Nephron (organoid): ENCODE data around the gene HGFAC.

ENCODE experiments used
- H3K27ac Mint-ChIP-seq, 3 experiments: 2 replicates each; pipeline ENCODE4 v1.8.0; 2020; ENCODE audit warnings: mixed read lengths in 3 of 3, mild to moderate bottlenecking in 2 of 3, moderate library complexity in 1 of 3
- H3K27me3 Mint-ChIP-seq: 2 replicates; pipeline ENCODE4 v1.8.0; 2021; ENCODE audit warnings: low read depth, mild to moderate bottlenecking, moderate library complexity, mixed read lengths
- H3K36me3 Mint-ChIP-seq: 2 replicates; pipeline ENCODE4 v1.8.0; 2020; ENCODE audit warnings: low read depth, mixed read lengths
- H3K4me1 Mint-ChIP-seq: 2 replicates; pipeline ENCODE4 v1.8.0; 2020; ENCODE audit warnings: mixed read lengths
- H3K4me3 Mint-ChIP-seq, 3 experiments: 2 replicates each; pipeline ENCODE4 v1.8.0; 2020; ENCODE audit warnings: mild to moderate bottlenecking in 3 of 3, mixed read lengths in 3 of 3, moderate library complexity in 2 of 3
- H3K9me3 Mint-ChIP-seq: 2 replicates; pipeline ENCODE4 v1.8.0; 2020; ENCODE audit warnings: mixed read lengths
- CTCF ChIP-seq, 3 experiments: fragments of 200-600 bp; sonication (generic); IDR thresholded peaks; one replicate each; pipeline ENCODE4 v1.5.0; 2021; ENCODE audit warnings: antibody characterized with exemption in 3 of 3; ENCODE audit not compliant: unreplicated experiment in 3 of 3

Gene HGFAC

GRCh38 chr4:3438847-3439180 lies 3.0 kb upstream of the HGFAC start:
- no peak for TF ChIP-seq CTCF (IDR thresholded peaks at IDR 0.05; ENCODE audit: unreplicated experiment in 3 of 3)
- H3K4me3 Mint-ChIP-seq: no peak overlapping the region
- no peaks in the 10 kb centered on the region for H3K36me3 Mint-ChIP-seq

GRCh38 chr4:3439391-3439790 lies 2.4 kb upstream of the HGFAC start:
- H3K4me3 Mint-ChIP-seq: no peak overlapping the region
- H3K9me3 Mint-ChIP-seq: no peaks in the 10 kb centered on the region
- TF ChIP-seq CTCF (IDR thresholded peaks at IDR 0.05; ENCODE audit: unreplicated experiment in 3 of 3): no peak
- H3K27ac Mint-ChIP-seq: no peak overlapping the region
- H3K27me3 Mint-ChIP-seq: no peaks in the 10 kb centered on the region
- H3K4me1 Mint-ChIP-seq: peaks cover 4% of the 10 kb centered on the region
- no peaks in the 10 kb centered on the region for H3K36me3 Mint-ChIP-seq

More at GRCh38 chr4:3438847-3439180, 3.0 kb upstream of the HGFAC start:
- H3K27me3 Mint-ChIP-seq: no peaks in the 10 kb centered on the region
- H3K9me3 Mint-ChIP-seq: no peaks in the 10 kb centered on the region
- peaks cover 5% of the 10 kb centered on the region for H3K4me1 Mint-ChIP-seq
- H3K27ac Mint-ChIP-seq: no peak overlapping the region

GRCh38 chr4:3440011-3440410 lies 1.8 kb upstream of the HGFAC start:
- Mint-ChIP-seq H3K27ac (no peak overlapping the region), H3K4me1 (no peaks in the 10 kb centered on the region), H3K9me3 (no peaks in the 10 kb centered on the region), H3K4me3 (no peak overlapping the region), H3K27me3 (no peaks in the 10 kb centered on the region), H3K36me3 (no peaks in the 10 kb centered on the region)
- TF ChIP-seq CTCF (IDR thresholded peaks at IDR 0.05; ENCODE audit: unreplicated experiment in 3 of 3): no peak

GRCh38 chr4:3440979-3441500 lies 728 bp upstream of the HGFAC start:
- Mint-ChIP-seq H3K27ac (no peak overlapping the region), H3K27me3 (no peaks in the 10 kb centered on the region), H3K9me3 (no peaks in the 10 kb centered on the region), H3K4me1 (no peaks in the 10 kb centered on the region), H3K36me3 (no peaks in the 10 kb centered on the region), H3K4me3 (no peak overlapping the region)
- TF ChIP-seq CTCF (IDR thresholded peaks at IDR 0.05; ENCODE audit: unreplicated experiment in 3 of 3): no peak

- H3K4me1 Mint-ChIP-seq: no peaks in the 10 kb centered on the region
- no peaks in the 10 kb centered on the region for H3K36me3 Mint-ChIP-seq
- H3K27ac Mint-ChIP-seq: no peak overlapping the region
- H3K27me3 Mint-ChIP-seq: no peaks in the 10 kb centered on the region
- no peaks in the 10 kb centered on the region for H3K9me3 Mint-ChIP-seq
- TF ChIP-seq CTCF (IDR thresholded peaks at IDR 0.05; ENCODE audit: unreplicated experiment in 3 of 3): no peak
- no peak overlapping the region for H3K4me3 Mint-ChIP-seq
These were observed 741 bp downstream of the HGFAC start for GRCh38 chr4:3442460-3442958.

- Mint-ChIP-seq H3K9me3 (no peaks in the 10 kb centered on the region), H3K36me3 (no peaks in the 10 kb centered on the region), H3K4me3 (no peak overlapping the region), H3K27me3 (no peaks in the 10 kb centered on the region), H3K4me1 (no peaks in the 10 kb centered on the region), H3K27ac (no peak overlapping the region)
- peak; percentile 96 to 98 (median 96) for TF ChIP-seq CTCF (IDR thresholded peaks at IDR 0.05; ENCODE audit: unreplicated experiment in 3 of 3)
These were observed 1.4 kb downstream of the HGFAC start for GRCh38 chr4:3442959-3443749.
